NCI-H1436 treated with DMSO at 0.1 percent for 48 hours (cell line): ENCODE results near the gene PTPN20.

ENCODE experiments used
- DNase-seq: peaks from one replicate; lab custom pipeline; 2025; lab: John Stamatoyannopoulos, UW

The PTPN20 gene

DNA sequence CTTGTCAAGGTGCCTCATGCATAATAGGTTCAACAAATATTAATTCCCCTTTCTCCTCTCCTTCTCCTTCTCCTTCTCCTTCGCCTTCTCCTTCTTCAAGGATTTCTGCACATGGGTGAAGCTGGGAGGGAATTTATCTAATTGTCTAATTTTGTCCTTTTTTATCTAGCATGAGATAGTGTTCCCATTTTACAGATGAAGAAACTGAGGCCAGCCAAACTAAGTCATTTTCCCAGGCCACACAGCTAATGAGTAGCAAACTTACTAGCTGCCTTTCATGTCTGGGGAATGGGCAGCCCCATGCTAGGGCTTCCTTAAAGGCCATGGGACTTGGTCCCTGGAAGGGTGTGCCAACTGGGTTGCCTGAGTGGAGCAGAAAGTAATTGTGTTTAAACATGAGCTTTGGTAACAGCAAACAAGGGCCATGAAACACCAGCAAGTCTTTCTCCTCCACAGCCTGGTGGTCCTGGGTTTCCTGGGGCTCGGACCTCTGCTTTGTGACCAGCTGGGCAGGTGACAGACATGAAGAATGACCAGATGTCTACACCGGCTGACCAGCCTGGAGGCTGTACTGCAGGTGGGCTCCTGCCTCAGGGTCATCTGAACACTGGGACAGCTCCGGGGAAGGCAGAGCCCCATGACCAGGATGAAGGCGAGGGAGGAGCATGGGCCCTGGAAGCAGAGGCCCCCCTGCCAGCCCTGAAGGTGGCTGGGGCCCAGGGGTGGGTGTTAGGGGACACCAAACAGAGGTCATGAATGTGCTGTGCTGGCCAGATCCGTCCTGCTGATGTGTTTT, 138.0 kb downstream of the PTPN20 start:
- DNase-seq, result no peak

GRCh38 chr10:47049906-47050305, 138.7 kb downstream of the PTPN20 start:
- no peak for DNase-seq

DNA sequence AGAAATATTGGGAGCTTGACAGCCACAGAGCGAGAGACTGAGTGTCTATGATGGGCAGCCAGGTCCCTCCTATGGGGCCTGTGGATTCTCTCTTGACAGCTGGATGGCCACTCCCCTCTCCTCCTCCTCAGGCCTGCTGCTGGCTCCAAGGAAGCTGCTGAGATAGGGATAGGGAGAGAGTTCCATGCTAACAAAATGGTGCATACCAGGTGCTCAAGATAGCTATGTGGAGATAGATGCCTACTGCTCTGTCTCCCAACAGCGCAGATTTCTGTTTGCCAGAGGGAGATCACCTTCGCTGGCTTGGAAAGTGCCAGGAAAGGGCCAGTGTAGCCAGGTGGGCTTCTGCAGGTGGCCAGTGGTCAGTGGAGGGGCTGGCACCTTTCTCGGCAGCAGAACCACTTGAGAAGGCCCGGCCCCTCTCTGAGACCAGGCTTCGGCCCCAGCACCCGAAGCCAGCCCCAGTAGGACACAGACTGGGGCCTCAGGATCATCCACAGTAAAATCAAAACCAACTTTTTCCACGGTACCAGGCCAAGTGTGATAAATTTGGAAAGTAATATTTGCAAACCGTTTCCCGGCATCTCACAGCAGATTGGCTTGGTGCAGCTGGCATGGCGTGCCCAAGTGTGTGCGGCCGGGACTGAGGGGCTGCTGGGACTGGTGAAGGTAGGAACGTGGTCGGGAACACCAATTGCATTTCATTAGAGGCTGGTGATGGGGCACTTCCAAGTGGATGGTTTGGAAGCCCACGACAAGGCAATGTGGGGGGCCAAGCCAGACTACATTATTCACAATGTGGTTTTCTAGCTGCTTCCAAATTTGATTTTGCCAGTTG, 139.6 kb downstream of the PTPN20 start:
- DNase-seq, result no peak

DNA sequence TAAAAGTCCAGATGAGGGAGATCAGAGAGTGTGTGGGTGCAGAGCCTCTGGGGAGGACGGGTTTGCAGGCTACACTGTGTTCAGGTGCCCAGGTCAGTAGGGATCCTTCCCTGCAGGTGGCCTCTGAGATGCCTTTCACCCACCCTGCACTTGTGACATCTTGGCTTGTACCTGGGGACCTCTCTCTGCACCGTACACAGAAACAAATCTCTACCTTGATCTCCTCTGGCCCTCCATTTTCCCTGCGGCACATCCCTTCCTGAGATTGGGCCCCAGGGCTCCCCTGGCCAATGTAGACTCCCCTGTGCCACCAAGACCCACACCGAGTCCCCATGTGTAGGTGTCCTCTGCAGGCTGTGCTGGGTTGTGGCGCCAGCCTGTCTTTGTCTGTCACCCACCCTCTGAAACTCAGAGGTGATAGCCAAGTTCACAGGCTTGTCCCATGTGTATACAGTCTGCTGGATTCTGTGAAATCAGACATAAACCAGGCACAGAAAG, 140.6 kb downstream of the PTPN20 start:
- no peak for DNase-seq
